GM19467 (cell line): Measurements from ENCODE around the gene TSKU.
"Not testable (repeated sequence)": the region's sequence is repeated elsewhere in the genome, so short reads cannot be mapped to it uniquely, and the experiment has no call there.

Experiments
- ATAC-seq: cut with Tn5 transposase; IDR thresholded peaks from one replicate; pipeline ENCODE4 v1.9.1; 2021; ENCODE audit warnings: mild to moderate bottlenecking, moderate library complexity; ENCODE audit not compliant: unreplicated experiment

The TSKU gene

DNA sequence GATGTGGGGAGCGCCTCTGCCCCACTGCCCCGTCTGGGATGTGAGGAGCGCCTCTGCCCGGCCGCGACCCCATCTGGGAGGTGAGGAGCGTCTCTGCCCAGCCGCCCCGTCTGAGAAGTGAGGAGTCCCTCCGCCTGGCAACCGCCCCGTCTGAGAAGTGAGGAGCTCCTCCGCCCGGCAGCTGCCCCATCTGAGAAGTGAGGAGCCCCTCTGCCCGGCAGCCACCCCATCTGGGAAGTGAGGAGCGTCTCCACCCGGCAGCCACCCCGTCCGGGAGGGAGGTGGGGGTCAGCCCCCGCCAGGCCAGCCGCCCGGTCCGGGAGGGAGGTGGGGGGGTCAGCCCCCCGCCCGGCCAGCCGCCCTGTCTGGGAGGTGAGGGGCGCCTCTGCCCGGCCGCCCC lies 38.2 kb downstream of the TSKU start:
- ATAC-seq, result not testable (repeated sequence)

- ATAC-seq, result no peak
These were observed 39.2 kb downstream of the TSKU start for GRCh38 chr11:76822406-76822805.

GRCh38 chr11:76823481-76824028 lies 40.4 kb downstream of the TSKU start:
- ATAC-seq, result no peak

- no peak for ATAC-seq
These were observed 41.2 kb downstream of the TSKU start for GRCh38 chr11:76824083-76824939.

DNA sequence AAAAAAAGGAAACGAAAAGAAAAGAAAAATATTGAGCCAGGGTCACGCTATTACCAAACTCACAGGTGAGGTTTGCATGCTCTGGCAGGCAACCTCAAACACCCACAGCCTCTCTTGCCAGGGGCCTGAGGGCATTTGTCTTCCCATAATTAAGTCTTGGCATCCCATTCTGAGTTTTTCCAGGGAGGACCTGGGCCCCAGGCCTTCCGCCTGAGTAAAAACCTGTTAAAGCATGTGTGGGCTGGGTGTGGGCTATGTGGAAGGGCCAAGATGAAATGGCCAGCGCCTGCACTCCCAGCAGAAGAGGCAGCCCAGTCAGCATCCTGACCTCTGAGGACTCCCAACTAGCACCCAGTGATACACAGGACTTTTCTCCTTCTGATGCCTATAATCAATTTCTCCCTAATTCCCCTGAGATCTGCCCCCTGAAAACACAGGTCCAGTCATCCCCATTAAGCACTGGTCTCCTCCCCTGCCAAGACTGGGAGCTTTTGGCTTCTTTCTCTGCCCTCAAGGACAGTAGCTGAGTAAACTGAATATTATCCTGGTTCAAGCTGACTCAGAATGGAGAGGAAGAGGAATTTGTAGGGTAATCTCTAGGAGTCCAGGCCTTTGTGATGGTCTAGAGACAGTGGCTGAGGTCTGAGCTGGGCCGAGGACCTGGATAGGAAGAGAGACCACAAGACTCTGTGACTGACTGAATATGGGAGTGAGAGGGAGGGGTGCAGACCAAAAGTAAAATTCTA lies 42.0 kb downstream of the TSKU start:
- ATAC-seq, result no peak

DNA sequence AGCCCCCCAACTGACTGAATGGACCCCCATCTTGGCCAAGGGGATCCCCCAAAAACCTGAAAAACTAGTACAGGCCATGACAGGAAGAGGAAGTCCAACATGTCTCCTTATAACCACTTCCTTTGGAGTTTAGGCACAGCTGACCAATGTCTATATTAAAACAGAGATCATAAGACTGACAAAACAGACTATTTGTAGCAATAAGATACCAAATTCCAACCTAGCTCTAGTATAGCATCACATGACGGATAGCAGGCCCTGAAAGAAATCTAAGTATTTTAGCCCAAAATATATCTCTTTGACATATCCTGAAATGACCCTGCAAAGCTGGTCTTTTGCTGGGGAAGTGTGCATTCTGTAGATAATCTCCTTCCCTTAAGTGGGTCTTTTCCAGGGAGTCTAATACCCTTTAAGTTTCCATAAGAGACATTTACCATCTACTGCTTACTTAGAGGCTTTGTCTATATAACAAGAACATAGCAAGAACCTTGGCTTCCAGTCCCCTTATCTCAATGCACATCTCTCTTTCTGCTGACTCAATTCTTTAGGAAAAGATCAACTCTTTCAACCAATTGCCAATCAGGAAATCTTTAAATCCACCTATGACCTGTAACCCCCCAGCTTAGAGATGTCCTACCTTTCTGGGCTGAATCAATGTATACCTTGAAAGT lies 42.7 kb downstream of the TSKU start:
- no peak for ATAC-seq

DNA sequence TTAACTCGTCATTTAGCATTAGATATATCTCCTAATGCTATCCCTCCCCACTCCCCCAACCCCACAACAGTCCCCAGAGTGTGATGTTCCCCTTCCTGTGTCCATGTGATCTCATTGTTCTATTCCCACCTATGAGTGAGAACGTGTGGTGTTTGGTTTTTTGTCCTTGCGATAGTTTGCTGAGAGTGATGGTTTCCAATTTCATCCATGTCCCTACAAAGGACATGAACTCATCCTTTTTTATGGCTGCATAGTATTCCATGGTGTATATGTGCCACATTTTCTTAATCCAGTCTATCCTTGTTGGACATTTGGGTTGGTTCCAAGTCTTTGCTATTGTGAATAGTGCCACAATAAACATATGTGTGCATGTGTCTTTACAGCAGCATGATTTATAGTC lies 43.4 kb downstream of the TSKU start:
- ATAC-seq, result not testable (repeated sequence)

- not testable (repeated sequence) for ATAC-seq
These were observed 43.8 kb downstream of the TSKU start for GRCh38 chr11:76827005-76827404.

DNA sequence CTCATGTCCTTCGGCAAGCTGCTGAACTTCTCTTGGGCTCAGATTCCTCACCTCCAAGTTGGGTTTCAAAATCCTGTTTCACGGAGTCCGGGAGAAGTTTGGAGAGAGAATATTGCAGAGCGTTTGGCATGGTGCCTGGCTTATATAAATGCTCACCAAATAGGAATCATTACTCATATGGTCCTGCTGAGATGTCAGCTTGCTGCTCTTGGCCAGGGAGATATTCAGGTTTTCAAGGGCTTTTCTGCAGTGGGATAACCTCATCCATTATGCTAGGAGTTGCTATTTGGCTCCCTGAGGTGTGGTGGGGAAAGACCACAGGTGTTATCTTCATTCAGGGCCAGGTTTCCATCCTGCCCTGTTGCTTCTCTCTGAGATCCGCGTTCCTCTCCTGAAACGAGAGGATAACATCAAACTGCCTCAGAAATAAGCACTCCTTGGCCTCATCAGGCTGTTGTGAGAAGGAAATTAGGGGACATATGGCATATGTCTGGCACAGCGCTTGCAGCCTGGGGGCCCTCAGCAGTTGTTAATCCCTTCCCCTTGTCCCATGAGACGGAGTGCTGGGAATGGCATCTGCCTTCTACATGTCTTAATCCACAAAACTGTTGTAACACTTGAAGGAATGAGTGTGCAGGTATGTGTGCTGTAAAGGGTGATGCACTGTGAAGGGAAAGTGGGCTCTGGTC lies 47.6 kb downstream of the TSKU start:
- no peak for ATAC-seq

DNA sequence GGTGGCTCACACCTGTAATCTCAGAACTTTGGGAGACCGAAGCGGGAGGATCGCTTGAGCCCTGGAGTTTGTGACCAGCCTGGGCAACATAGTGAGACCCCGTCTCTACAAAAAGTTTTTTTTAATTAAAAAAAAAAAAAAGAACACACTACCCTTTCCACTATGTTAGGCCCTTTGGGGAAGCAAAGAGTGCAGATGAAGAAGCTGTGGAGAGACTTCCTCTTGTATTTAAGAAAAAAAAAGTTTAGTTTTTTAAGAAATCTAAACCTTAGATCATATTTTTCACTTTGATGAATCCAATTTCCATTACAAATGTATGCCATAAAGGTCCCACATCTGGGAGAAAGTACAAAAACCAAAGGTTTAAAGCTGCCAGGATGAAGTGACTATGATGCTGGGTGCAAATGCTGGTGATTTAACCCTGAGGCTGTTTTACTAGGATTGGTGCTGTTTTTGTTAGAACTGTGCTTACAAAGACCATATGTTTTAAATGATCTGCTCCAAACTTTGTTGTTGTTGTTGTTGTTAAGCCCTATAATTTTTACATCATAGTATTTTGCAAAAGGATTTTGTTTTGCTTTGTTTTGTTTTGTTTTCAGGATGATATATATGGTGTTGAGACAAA lies 48.6 kb downstream of the TSKU start:
- no peak for ATAC-seq

GRCh38 chr11:76832361-76832760 lies 49.2 kb downstream of the TSKU start:
- no peak for ATAC-seq

DNA sequence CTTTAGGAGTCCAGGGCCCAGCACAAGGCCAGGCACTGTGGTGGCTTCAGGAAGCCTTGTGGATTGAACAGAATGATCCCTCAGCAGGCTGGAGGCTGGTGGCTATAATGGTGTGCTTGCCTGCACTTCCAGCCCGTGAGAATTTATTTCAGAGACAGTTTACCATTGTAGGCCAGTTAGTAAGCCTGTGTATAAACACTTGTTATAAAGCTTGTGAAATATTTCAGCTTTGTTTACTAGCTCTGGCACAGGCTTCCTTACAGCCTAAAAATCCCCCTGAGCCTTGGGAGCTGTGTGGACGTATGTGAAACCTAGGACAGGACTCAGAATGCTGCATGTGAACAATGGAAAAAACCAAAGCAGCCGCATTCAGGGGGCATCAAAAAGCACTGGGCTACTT lies 51.0 kb downstream of the TSKU start:
- ATAC-seq, result no peak

DNA sequence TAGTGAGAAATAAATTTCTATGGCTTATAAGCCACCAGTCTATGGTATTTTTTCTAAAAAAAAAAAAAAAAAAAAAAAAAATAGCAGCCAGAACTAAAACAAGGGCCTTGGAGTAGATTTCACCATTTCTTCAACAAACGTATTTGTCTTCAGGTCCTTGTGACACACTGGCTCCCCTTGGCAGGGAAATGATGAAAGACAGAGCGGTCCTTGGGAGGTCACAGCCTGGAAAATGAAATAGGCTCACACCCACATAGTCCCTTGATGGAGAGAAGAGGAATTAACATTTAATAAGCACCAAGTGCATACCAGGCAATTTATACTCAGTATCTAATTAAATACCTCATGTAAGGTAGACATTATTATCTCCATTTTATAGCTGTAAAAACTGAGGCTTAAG lies 51.9 kb downstream of the TSKU start:
- ATAC-seq, result no peak

- no peak for ATAC-seq
These were observed 52.9 kb downstream of the TSKU start for GRCh38 chr11:76835928-76836612.

GRCh38 chr11:76836613-76837291 lies 53.6 kb downstream of the TSKU start:
- no peak for ATAC-seq

DNA sequence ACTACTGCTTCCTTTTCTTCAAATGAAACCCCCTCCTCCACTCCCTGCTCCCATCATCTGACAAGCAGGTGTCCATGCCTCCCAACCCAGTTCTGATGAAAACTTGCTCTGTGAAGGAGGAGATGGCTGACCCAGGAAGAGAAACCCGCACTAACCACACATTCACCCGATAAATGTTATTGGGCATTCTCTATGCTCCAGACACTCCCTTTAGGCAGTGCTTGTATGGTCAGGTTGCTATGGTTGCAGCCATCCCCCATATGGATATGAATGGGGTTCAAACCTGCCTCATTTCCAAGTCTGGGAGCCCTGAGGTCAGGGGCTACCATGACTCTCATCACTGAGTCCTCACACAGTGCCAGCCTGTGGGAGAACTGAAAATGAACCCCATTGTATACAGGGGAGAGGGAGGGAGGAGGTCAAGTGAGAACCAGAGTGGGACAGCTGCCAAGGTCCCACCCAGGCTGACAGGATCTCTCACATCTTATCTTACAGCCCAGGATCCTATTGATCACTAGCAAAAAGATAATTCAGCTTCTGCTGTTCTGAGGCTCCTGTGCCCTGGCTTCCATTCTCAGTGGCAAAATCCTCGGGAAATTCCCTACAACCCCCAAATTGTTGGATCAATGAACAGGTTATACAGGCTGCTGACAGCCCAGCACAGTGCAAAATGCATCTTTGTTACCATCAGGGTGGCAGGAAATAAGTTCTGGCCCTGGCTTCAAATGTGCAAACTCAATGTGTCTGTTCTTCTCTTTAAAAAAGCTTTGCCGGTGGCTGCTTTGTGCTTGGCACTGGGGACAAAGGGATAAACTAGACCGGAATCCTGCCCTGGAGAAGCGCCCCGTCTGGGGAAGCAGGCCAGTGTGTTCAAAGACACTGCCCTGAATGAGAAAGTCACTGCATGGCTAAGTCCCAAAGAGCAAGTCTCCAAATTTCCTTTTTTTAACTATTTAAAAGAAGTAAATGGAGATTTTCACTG lies 54.8 kb downstream of the TSKU start:
- ATAC-seq, result no peak

- no peak for ATAC-seq
These were observed 55.5 kb downstream of the TSKU start for GRCh38 chr11:76838678-76839068.

- ATAC-seq, result no peak
These were observed 56.2 kb downstream of the TSKU start for GRCh38 chr11:76839311-76839710.
